Activated T-helper 2 cell treated with anti-CD3 and anti-CD28 coated beads, Interferon-gamma antibody, Interleukin-2, Interleukin-4, amounts not matched to agents 10 μg/mL and 5 μg/mL and 100 μg/mL, durations not matched to agents 14 hours and 24 hours and 36 hours (primary cell): ENCODE data around the gene GALNT6. TPM values are rescaled to one million over a fixed set of nuclear protein-coding genes. Genes with fewer than 3 reads are reported as not detected.

Experiments used
- DNase-seq: peaks from one replicate; pipeline ENCODE4 v3.0.0; 2021; ENCODE audit warnings: low spot score
- H3K27ac Mint-ChIP-seq: one replicate; pipeline ENCODE4 v1.8.0; 2021; ENCODE audit warnings: mixed read lengths
- H3K27me3 Mint-ChIP-seq: one replicate; pipeline ENCODE4 v1.8.0; 2021; ENCODE audit warnings: low read depth, mixed read lengths
- H3K36me3 Mint-ChIP-seq: one replicate; pipeline ENCODE4 v1.8.0; 2021; ENCODE audit warnings: low read depth, mixed read lengths
- H3K4me1 Mint-ChIP-seq: one replicate; pipeline ENCODE4 v1.8.0; 2021; ENCODE audit warnings: low read depth, mixed read lengths
- H3K4me3 Mint-ChIP-seq: one replicate; pipeline ENCODE4 v1.8.0; 2021; ENCODE audit warnings: low read depth, mild to moderate bottlenecking, moderate library complexity, mixed read lengths
- H3K9me3 Mint-ChIP-seq: one replicate; pipeline ENCODE4 v1.8.0; 2021; ENCODE audit warnings: mixed read lengths
- intact Hi-C: fragments of 100-400 bp; cut with micrococcal nuclease; formaldehyde crosslinking; loops from one replicate; pipeline ENCODE4 v1.15.1; 2023
- total RNA-seq: library from RNA; stranded (reverse); gene quantifications from 2 replicates; pipeline ENCODE4 v1.2.3, GENCODE V29; 2022

GALNT6 gene
- total RNA-seq, 1 donor from 2014 or later, result 19.9 TPM

- DNase-seq, result no peak
- peaks cover 59% of the 10 kb centered on the region for H3K4me1 Mint-ChIP-seq
- H3K27me3 Mint-ChIP-seq, result no peaks in the 10 kb centered on the region
- no peak overlapping the region for H3K4me3 Mint-ChIP-seq
- H3K36me3 Mint-ChIP-seq, result peaks cover 55% of the 10 kb centered on the region
- intact Hi-C loops, result no loop called here
- H3K9me3 Mint-ChIP-seq, result no peaks in the 10 kb centered on the region
- H3K27ac Mint-ChIP-seq, result no peak overlapping the region
These were observed 19.8 kb downstream of the GALNT6 start for GRCh38 chr12:51371295-51371953.

GRCh38 chr12:51370667-51371066 is 20.5 kb downstream of the GALNT6 start:
- H3K9me3 Mint-ChIP-seq, result no peaks in the 10 kb centered on the region
- no peak for DNase-seq
- peak overlapping the region; percentile 31 for H3K27ac Mint-ChIP-seq
- H3K4me3 Mint-ChIP-seq, result no peak overlapping the region
- peaks cover 55% of the 10 kb centered on the region for H3K36me3 Mint-ChIP-seq
- peaks cover 59% of the 10 kb centered on the region for H3K4me1 Mint-ChIP-seq
- no peaks in the 10 kb centered on the region for H3K27me3 Mint-ChIP-seq
- intact Hi-C loops, result no loop called here

- Mint-ChIP-seq H3K4me3 (peak overlapping the region; percentile 27), H3K27me3 (no peaks in the 10 kb centered on the region), H3K27ac (peak overlapping the region; percentile 49), H3K4me1 (peaks cover 53% of the 10 kb centered on the region), H3K36me3 (peaks cover 46% of the 10 kb centered on the region), H3K9me3 (no peaks in the 10 kb centered on the region)
- intact Hi-C loops, result loop anchor here (1.0 kb wide), 2 partner anchors 22 to 603 kb away; partner anchors contain the start of gene GALNT6
- DNase-seq, result no peak
These were observed 21.6 kb downstream of the GALNT6 start for GRCh38 chr12:51369581-51369980.

- no peaks in the 10 kb centered on the region for H3K27me3 Mint-ChIP-seq
- DNase-seq, result peak; percentile 87
- peak overlapping the region; percentile 49 for H3K27ac Mint-ChIP-seq
- intact Hi-C loops, result loop anchor here (1.0 kb wide), 2 partner anchors 22 to 603 kb away; partner anchors contain the start of gene GALNT6
- H3K36me3 Mint-ChIP-seq, result peaks cover 41% of the 10 kb centered on the region
- H3K4me1 Mint-ChIP-seq, result peaks cover 51% of the 10 kb centered on the region
- peak overlapping the region; percentile 27 for H3K4me3 Mint-ChIP-seq
- no peaks in the 10 kb centered on the region for H3K9me3 Mint-ChIP-seq
These were observed 22.3 kb downstream of the GALNT6 start for GRCh38 chr12:51368640-51369517.

GRCh38 chr12:51365276-51365675 is 25.9 kb downstream of the GALNT6 start:
- Mint-ChIP-seq H3K27ac (no peak overlapping the region), H3K27me3 (no peaks in the 10 kb centered on the region), H3K4me3 (no peak overlapping the region), H3K4me1 (peaks cover 25% of the 10 kb centered on the region), H3K9me3 (no peaks in the 10 kb centered on the region), H3K36me3 (peaks cover 22% of the 10 kb centered on the region)
- no peak for DNase-seq
- intact Hi-C loops, result no loop called here

- Mint-ChIP-seq H3K4me1 (peaks cover 15% of the 10 kb centered on the region), H3K27me3 (no peaks in the 10 kb centered on the region), H3K36me3 (peaks cover 25% of the 10 kb centered on the region), H3K9me3 (no peaks in the 10 kb centered on the region), H3K4me3 (no peak overlapping the region), H3K27ac (no peak overlapping the region)
- intact Hi-C loops, result no loop called here
- DNase-seq, result no peak
These were observed 27.2 kb downstream of the GALNT6 start for GRCh38 chr12:51364001-51364400.

- Mint-ChIP-seq H3K4me3 (no peak overlapping the region), H3K9me3 (no peaks in the 10 kb centered on the region), H3K36me3 (peaks cover 28% of the 10 kb centered on the region), H3K27ac (no peak overlapping the region), H3K27me3 (no peaks in the 10 kb centered on the region), H3K4me1 (peaks cover 6% of the 10 kb centered on the region)
- no peak for DNase-seq
- intact Hi-C loops, result no loop called here
These were observed 28.4 kb downstream of the GALNT6 start for GRCh38 chr12:51362747-51363342.

- intact Hi-C loops, result no loop called here
These were observed 28.9 kb downstream of the GALNT6 start for GRCh38 chr12:51362307-51362706.

GRCh38 chr12:51361161-51362016 is 29.8 kb downstream of the GALNT6 start:
- Mint-ChIP-seq H3K27ac (no peak overlapping the region), H3K9me3 (no peaks in the 10 kb centered on the region), H3K27me3 (no peaks in the 10 kb centered on the region), H3K4me1 (peaks cover 2% of the 10 kb centered on the region), H3K36me3 (peaks cover 33% of the 10 kb centered on the region), H3K4me3 (no peak overlapping the region)
- DNase-seq, result no peak
- intact Hi-C loops, result no loop called here

More at GRCh38 chr12:51362307-51362706, 28.9 kb downstream of the GALNT6 start:
- Mint-ChIP-seq H3K27me3 (no peaks in the 10 kb centered on the region), H3K4me3 (no peak overlapping the region), H3K4me1 (peaks cover 2% of the 10 kb centered on the region), H3K27ac (no peak overlapping the region), H3K36me3 (peaks cover 26% of the 10 kb centered on the region), H3K9me3 (no peaks in the 10 kb centered on the region)
- DNase-seq, result no peak

GRCh38 chr12:51360315-51360714 is 30.9 kb downstream of the GALNT6 start:
- intact Hi-C loops, result no loop called here
- no peak overlapping the region for H3K4me3 Mint-ChIP-seq
- H3K27ac Mint-ChIP-seq, result no peak overlapping the region
- H3K27me3 Mint-ChIP-seq, result no peaks in the 10 kb centered on the region
- peaks cover 2% of the 10 kb centered on the region for H3K4me1 Mint-ChIP-seq
- peaks cover 36% of the 10 kb centered on the region for H3K36me3 Mint-ChIP-seq
- H3K9me3 Mint-ChIP-seq, result no peaks in the 10 kb centered on the region
- DNase-seq, result no peak

- Mint-ChIP-seq H3K36me3 (peaks cover 39% of the 10 kb centered on the region), H3K4me3 (no peak overlapping the region), H3K27me3 (no peaks in the 10 kb centered on the region), H3K27ac (no peak overlapping the region), H3K9me3 (no peaks in the 10 kb centered on the region), H3K4me1 (peaks cover 2% of the 10 kb centered on the region)
- intact Hi-C loops, result no loop called here
- no peak for DNase-seq
These were observed 31.4 kb downstream of the GALNT6 start for GRCh38 chr12:51359851-51360250.

- H3K9me3 Mint-ChIP-seq, result no peaks in the 10 kb centered on the region
- H3K27me3 Mint-ChIP-seq, result no peaks in the 10 kb centered on the region
- intact Hi-C loops, result no loop called here
- H3K4me3 Mint-ChIP-seq, result no peak overlapping the region
- H3K4me1 Mint-ChIP-seq, result peaks cover 2% of the 10 kb centered on the region
- no peak for DNase-seq
- H3K36me3 Mint-ChIP-seq, result peaks cover 39% of the 10 kb centered on the region
- no peak overlapping the region for H3K27ac Mint-ChIP-seq
These were observed 32.7 kb downstream of the GALNT6 start for GRCh38 chr12:51358496-51358895.
